ENCODE measurements around the gene ABI1. TPM values are rescaled to one million over a fixed set of nuclear protein-coding genes. Genes with fewer than 3 reads are reported as not detected.

Gene ABI1
- total and polyA plus RNA-seq, 9 of the 15 experiments (the other 6 are each of a cell fraction or from before 2014, with no cell fraction given) = 22.1 to 52.3 (median 39.0) TPM

- no peak for TF ChIP-seq ELK3 (CRISPR knock-in tag; IDR thresholded peaks at IDR 0.05)
- TF ChIP-seq NCOR1 (IDR thresholded peaks at IDR 0.05) = no peak
- TF ChIP-seq ZNF696 (CRISPR knock-in tag; conservative IDR thresholded peaks at IDR 0.05) = no peak
- TF ChIP-seq ARNT (IDR thresholded peaks at IDR 0.05) = no peak
- TF ChIP-seq CREM (IDR thresholded peaks at IDR 0.05; ENCODE audit: low read depth) = no peak
- TF ChIP-seq PPARD (CRISPR knock-in tag; IDR thresholded peaks at IDR 0.05) = no peak
- TF ChIP-seq ZFP36 (IDR thresholded peaks at IDR 0.05; ENCODE audit: low read depth, low read length, partially characterized antibody) = no peak
- TF ChIP-seq E4F1 (CRISPR knock-in tag; IDR thresholded peaks at IDR 0.05; ENCODE audit: borderline replicate concordance) = no peak
- TF ChIP-seq HNRNPLL (IDR thresholded peaks at IDR 0.05; ENCODE audit: low read depth, low read length, poor library complexity, severe bottlenecking) = peak; percentile 24
- TF ChIP-seq PTBP1 (IDR thresholded peaks at IDR 0.05; ENCODE audit: low read depth, low read length) = no peak
- TF ChIP-seq E2F6 (IDR thresholded peaks at IDR 0.05; ENCODE audit: borderline replicate concordance in 1 of 2, extremely low read depth in 1 of 2, insufficient read depth in 1 of 2, insufficient read length in 1 of 2, low read depth in 1 of 2, low read length in 1 of 2, poor library complexity in 1 of 2, severe bottlenecking in 1 of 2) = no peak
- peak; percentile 56 for TF ChIP-seq RBM22 (IDR thresholded peaks at IDR 0.05; ENCODE audit: low read depth, low read length, poor library complexity, severe bottlenecking)
- TF ChIP-seq NR2C1 (IDR thresholded peaks at IDR 0.05) = no peak
- TF ChIP-seq NR2C1 (tag; IDR thresholded peaks at IDR 0.05) = no peak
- no peak for TF ChIP-seq SMAD2 (IDR thresholded peaks at IDR 0.05; ENCODE audit: low read depth, low read length)
- TF ChIP-seq GATAD2A (IDR thresholded peaks at IDR 0.05) = no peak
- no peak for TF ChIP-seq MITF (IDR thresholded peaks at IDR 0.05)
- TF ChIP-seq FOSL1 (tag; conservative IDR thresholded peaks at IDR 0.05) = peak; percentile 59
- TF ChIP-seq MYNN (IDR thresholded peaks at IDR 0.05) = no peak
- TF ChIP-seq MYNN (CRISPR knock-in tag; IDR thresholded peaks at IDR 0.05) = no peak
- no peak for TF ChIP-seq PRPF4 (IDR thresholded peaks at IDR 0.05; ENCODE audit: insufficient read depth, low read depth, low read length, poor library complexity, severe bottlenecking)
- TF ChIP-seq ZNF140 (CRISPR knock-in tag; IDR thresholded peaks at IDR 0.05) = no peak
- no peak for TF ChIP-seq ZNF143 (CRISPR knock-in tag; IDR thresholded peaks at IDR 0.05)
- no peak for TF ChIP-seq PHB (CRISPR knock-in tag; IDR thresholded peaks at IDR 0.05)
- TF ChIP-seq ZNF764 (CRISPR knock-in tag; IDR thresholded peaks at IDR 0.05; ENCODE audit: low read depth) = no peak
Observed at GRCh38 chr10:26860102-26860442, 686 bp downstream of the ABI1 start (continued).
